ENCODE results near the gene CCDC149.

CCDC149 gene

GRCh38 chr4:24933684-24934275, 20.9 kb upstream of the CCDC149 start:
- Histone ChIP-seq H2AFZ (ENCODE audit: low read depth, low read length, severe bottlenecking) (no peak overlapping the region), H3F3A (ENCODE audit: insufficient read depth) (no peaks in the 10 kb centered on the region), H3K79me2 (ENCODE audit: insufficient read depth, low read length) (no peaks in the 10 kb centered on the region), H3K9ac (ENCODE audit: low read length) (no peak overlapping the region), H3K4me3 (ENCODE audit: insufficient read depth, low read length, poor library complexity, severe bottlenecking) (no peak overlapping the region), H3K27ac (ENCODE audit: low read depth, low read length) (no peak overlapping the region), H3K4me2 (ENCODE audit: low read depth, low read length, poor library complexity, severe bottlenecking) (no peak overlapping the region), H3K27me3 (ENCODE audit: low read length) (no peaks in the 10 kb centered on the region), H3K36me3 (ENCODE audit: low read length) (no peaks in the 10 kb centered on the region), H4K20me1 (ENCODE audit: low read depth, low read length) (no peaks in the 10 kb centered on the region), H3K9me3 (ENCODE audit: insufficient read depth, low read length) (no peaks in the 10 kb centered on the region), H3K9me2 (replicated peaks; ENCODE audit: insufficient read depth, low read length) (no peaks in the 10 kb centered on the region)
- no peak for TF ChIP-seq EZH2phosphoT487 (conservative IDR thresholded peaks at IDR 0.05; ENCODE audit: low read length)
- no peak for TF ChIP-seq CTCF (IDR thresholded peaks at IDR 0.05; ENCODE audit: insufficient read depth, low read length, poor library complexity, severe bottlenecking)

GRCh38 chr4:24932515-24933225, 19.8 kb upstream of the CCDC149 start:
- Histone ChIP-seq H3K27me3 (ENCODE audit: low read length) (no peaks in the 10 kb centered on the region), H3F3A (ENCODE audit: insufficient read depth) (no peaks in the 10 kb centered on the region), H3K4me3 (ENCODE audit: insufficient read depth, low read length, poor library complexity, severe bottlenecking) (no peak overlapping the region), H3K9me3 (ENCODE audit: insufficient read depth, low read length) (no peaks in the 10 kb centered on the region), H2AFZ (ENCODE audit: low read depth, low read length, severe bottlenecking) (no peak overlapping the region), H3K36me3 (ENCODE audit: low read length) (no peaks in the 10 kb centered on the region), H4K20me1 (ENCODE audit: low read depth, low read length) (no peaks in the 10 kb centered on the region), H3K9me2 (replicated peaks; ENCODE audit: insufficient read depth, low read length) (no peaks in the 10 kb centered on the region), H3K79me2 (ENCODE audit: insufficient read depth, low read length) (no peaks in the 10 kb centered on the region), H3K4me2 (ENCODE audit: low read depth, low read length, poor library complexity, severe bottlenecking) (no peak overlapping the region), H3K9ac (ENCODE audit: low read length) (no peak overlapping the region), H3K27ac (ENCODE audit: low read depth, low read length) (no peak overlapping the region)
- TF ChIP-seq CTCF (IDR thresholded peaks at IDR 0.05; ENCODE audit: insufficient read depth, low read length, poor library complexity, severe bottlenecking) (no peak), EZH2phosphoT487 (conservative IDR thresholded peaks at IDR 0.05; ENCODE audit: low read length) (no peak)

DNA sequence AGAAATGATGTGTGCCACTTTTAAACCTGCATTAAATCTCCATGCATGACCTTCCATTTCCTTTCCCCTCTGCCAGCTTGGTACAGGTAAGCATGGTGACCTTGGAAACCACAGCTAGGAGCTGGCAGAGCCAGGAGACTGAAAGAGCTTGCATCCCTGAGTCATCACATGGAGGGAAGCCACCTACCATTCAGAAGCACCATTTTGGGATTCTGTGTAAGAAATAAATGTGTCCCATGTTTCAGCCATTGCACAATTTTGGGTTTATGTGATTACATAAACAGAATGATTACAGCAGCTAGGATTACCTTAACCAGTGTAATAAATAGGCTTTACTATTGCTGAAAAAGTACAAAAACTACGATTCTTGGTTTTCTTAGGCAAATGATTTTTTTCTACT, 17.3 kb upstream of the CCDC149 start:
- Histone ChIP-seq H2AFZ (ENCODE audit: low read depth, low read length, severe bottlenecking) (no peak overlapping the region), H3K4me3 (ENCODE audit: insufficient read depth, low read length, poor library complexity, severe bottlenecking) (no peak overlapping the region)
- TF ChIP-seq CTCF (IDR thresholded peaks at IDR 0.05; ENCODE audit: insufficient read depth, low read length, poor library complexity, severe bottlenecking) (no peak), EZH2phosphoT487 (conservative IDR thresholded peaks at IDR 0.05; ENCODE audit: low read length) (no peak)

More for the DNA sequence above, 17.3 kb upstream of the CCDC149 start:
- Histone ChIP-seq H3K79me2 (ENCODE audit: insufficient read depth, low read length) (no peaks in the 10 kb centered on the region), H3F3A (ENCODE audit: insufficient read depth) (no peaks in the 10 kb centered on the region), H3K9me2 (replicated peaks; ENCODE audit: insufficient read depth, low read length) (no peaks in the 10 kb centered on the region), H3K27me3 (ENCODE audit: low read length) (no peaks in the 10 kb centered on the region), H3K27ac (ENCODE audit: low read depth, low read length) (no peak overlapping the region), H4K20me1 (ENCODE audit: low read depth, low read length) (no peaks in the 10 kb centered on the region), H3K36me3 (ENCODE audit: low read length) (no peaks in the 10 kb centered on the region), H3K4me2 (ENCODE audit: low read depth, low read length, poor library complexity, severe bottlenecking) (no peak overlapping the region), H3K9ac (ENCODE audit: low read length) (no peak overlapping the region), H3K9me3 (ENCODE audit: insufficient read depth, low read length) (no peaks in the 10 kb centered on the region)

Measured in SU-DHL-6 (cell line).